ENCODE data around the gene RPS26. TPM values are rescaled to one million over a fixed set of nuclear protein-coding genes. Genes with fewer than 3 reads are reported as not detected.
A peak's percentile ranks its signal among the peaks of the same experiment; 100 is the strongest.
"Not testable (repeated sequence)": the region's sequence is repeated elsewhere in the genome, so short reads cannot be mapped to it uniquely, and the experiment has no call there.

RPS26 gene
- total RNA-seq, 1 donor, result 459 TPM

DNA sequence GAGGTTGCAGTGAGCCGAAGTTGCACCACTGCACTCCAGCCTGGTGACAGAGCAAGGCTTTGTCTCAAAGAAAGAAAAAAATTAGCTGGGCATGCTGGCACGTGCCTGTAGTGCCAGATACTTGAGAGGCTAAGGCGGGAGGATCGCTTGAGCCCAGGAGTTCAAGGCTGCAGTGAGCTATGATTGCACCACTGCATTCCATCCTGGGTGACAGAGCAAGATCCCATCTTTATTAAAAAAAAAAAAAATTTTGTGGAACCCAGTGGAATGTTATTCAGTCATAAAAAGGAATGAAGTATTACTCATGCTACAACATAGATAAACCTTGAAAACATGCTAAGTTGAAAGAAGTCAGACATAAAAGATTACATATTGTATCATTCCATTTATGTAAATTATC, 29.9 kb downstream of the RPS26 start:
- TF ChIP-seq, protein P1, sequence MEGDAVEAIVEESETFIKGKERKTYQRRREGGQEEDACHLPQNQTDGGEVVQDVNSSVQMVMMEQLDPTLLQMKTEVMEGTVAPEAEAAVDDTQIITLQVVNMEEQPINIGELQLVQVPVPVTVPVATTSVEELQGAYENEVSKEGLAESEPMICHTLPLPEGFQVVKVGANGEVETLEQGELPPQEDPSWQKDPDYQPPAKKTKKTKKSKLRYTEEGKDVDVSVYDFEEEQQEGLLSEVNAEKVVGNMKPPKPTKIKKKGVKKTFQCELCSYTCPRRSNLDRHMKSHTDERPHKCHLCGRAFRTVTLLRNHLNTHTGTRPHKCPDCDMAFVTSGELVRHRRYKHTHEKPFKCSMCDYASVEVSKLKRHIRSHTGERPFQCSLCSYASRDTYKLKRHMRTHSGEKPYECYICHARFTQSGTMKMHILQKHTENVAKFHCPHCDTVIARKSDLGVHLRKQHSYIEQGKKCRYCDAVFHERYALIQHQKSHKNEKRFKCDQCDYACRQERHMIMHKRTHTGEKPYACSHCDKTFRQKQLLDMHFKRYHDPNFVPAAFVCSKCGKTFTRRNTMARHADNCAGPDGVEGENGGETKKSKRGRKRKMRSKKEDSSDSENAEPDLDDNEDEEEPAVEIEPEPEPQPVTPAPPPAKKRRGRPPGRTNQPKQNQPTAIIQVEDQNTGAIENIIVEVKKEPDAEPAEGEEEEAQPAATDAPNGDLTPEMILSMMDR (IDR thresholded peaks at IDR 0.05; ENCODE audit: extremely low read depth, low read depth, low read length), result no peak
- no peak overlapping the region for H3K27ac ChIP-seq (ENCODE audit: low read depth, low read length)
- no peaks in the 10 kb centered on the region for H3K27me3 ChIP-seq (ENCODE audit: insufficient read depth, low read length)
- no peaks in the 10 kb centered on the region for H4K20me1 ChIP-seq (ENCODE audit: insufficient read depth, low read length)
- no peaks in the 10 kb centered on the region for H3K36me3 ChIP-seq (ENCODE audit: insufficient read depth, low read length)
- no peak for DNase-seq (ENCODE audit: insufficient read length, low spot score, missing footprints)
- no peaks in the 10 kb centered on the region for H3K9me3 ChIP-seq (ENCODE audit: low read depth, low read length)
- H3K4me3 ChIP-seq (ENCODE audit: insufficient read depth, low read length), result no peak overlapping the region
- no peaks in the 10 kb centered on the region for H3K79me2 ChIP-seq (ENCODE audit: insufficient read depth, low read length)
- H3K4me2 ChIP-seq (ENCODE audit: insufficient read depth, low read length), result no peak overlapping the region
- H3K4me1 ChIP-seq (ENCODE audit: insufficient read depth, low read length), result peaks cover 5% of the 10 kb centered on the region
- H2AFZ ChIP-seq (ENCODE audit: low read length), result no peak overlapping the region

DNA sequence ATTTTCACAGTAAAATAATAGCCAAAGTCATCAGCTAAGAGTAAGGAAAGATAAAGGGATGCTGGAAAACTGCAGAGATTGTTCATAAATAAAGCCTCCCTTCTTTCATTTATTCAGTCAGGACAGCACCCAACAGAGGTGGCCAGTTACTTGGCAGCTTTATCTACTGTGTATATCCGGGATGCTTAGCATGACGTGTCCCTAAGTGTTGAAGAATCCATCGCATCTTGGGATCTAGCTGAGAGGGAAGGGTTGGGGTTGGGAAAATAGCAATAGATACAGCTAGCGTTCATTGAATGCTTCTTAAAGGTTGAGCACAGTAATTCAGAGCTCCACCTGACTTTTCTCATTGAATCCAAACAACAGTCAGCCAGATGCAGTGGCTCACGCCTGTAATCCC, 32.7 kb downstream of the RPS26 start:
- no peaks in the 10 kb centered on the region for H4K20me1 ChIP-seq (ENCODE audit: insufficient read depth, low read length)
- no peaks in the 10 kb centered on the region for H3K27me3 ChIP-seq (ENCODE audit: insufficient read depth, low read length)
- no peak overlapping the region for H2AFZ ChIP-seq (ENCODE audit: low read length)
- H3K4me2 ChIP-seq (ENCODE audit: insufficient read depth, low read length), result no peak overlapping the region
- TF ChIP-seq, protein P1 (IDR thresholded peaks at IDR 0.05; ENCODE audit: extremely low read depth, low read depth, low read length), result no peak
- DNase-seq (ENCODE audit: insufficient read length, low spot score, missing footprints), result peak; percentile 66
- H3K9me3 ChIP-seq (ENCODE audit: low read depth, low read length), result no peaks in the 10 kb centered on the region
- no peak overlapping the region for H3K27ac ChIP-seq (ENCODE audit: low read depth, low read length)
- H3K4me3 ChIP-seq (ENCODE audit: insufficient read depth, low read length), result no peak overlapping the region
- H3K4me1 ChIP-seq (ENCODE audit: insufficient read depth, low read length), result peaks cover 6% of the 10 kb centered on the region
- no peaks in the 10 kb centered on the region for H3K36me3 ChIP-seq (ENCODE audit: insufficient read depth, low read length)
- H3K79me2 ChIP-seq (ENCODE audit: insufficient read depth, low read length), result no peaks in the 10 kb centered on the region

DNA sequence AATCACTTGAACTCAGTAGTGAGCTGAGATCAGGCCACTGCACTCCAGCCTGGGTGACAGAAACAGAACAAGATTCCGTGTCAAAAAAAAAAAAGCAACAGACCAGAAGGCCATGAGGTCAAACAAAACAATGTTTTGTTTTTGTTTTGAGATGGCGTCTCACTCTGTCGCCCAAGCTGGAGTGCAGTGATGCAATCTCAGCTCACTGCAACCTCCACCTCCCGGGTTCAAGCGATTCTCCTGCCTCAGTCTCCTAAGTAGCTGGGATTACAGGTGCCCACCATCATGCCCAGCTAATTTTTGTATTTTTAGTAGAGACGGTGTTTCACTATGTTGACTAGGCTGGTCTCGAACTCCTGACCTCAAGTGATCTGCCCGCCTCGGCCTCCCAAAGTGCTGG, 36.2 kb downstream of the RPS26 start:
- not testable (repeated sequence) for H4K20me1 ChIP-seq (ENCODE audit: insufficient read depth, low read length); H3K4me2 ChIP-seq (ENCODE audit: insufficient read depth, low read length); H3K4me1 ChIP-seq (ENCODE audit: insufficient read depth, low read length); H3K27ac ChIP-seq (ENCODE audit: low read depth, low read length); DNase-seq (ENCODE audit: insufficient read length, low spot score, missing footprints); H2AFZ ChIP-seq (ENCODE audit: low read length); H3K36me3 ChIP-seq (ENCODE audit: insufficient read depth, low read length); H3K79me2 ChIP-seq (ENCODE audit: insufficient read depth, low read length); H3K4me3 ChIP-seq (ENCODE audit: insufficient read depth, low read length); H3K9me3 ChIP-seq (ENCODE audit: low read depth, low read length)
- H3K27me3 ChIP-seq (ENCODE audit: insufficient read depth, low read length), result peaks cover 18% of the 10 kb centered on the region

DNA sequence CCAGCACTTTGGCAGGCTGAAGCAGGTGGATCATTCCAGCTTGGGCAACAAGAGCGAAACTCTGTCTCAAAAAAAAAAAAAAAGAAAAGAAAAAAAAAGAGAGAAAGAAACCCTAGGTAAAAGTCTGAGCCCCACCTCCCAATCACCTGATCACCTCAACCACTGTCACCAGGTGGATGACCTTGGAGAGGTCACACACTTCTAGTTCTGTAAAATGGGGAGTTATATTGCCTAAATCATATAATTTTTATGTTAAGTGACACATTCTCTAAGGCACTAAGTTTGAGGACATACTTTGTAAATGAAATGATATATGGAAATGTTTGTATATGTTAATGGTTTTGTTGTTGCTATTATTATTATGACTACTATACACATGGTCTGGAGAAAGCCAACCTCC, 36.7 kb downstream of the RPS26 start:
- peaks cover 21% of the 10 kb centered on the region for H3K27me3 ChIP-seq (ENCODE audit: insufficient read depth, low read length)
- H3K4me1 ChIP-seq (ENCODE audit: insufficient read depth, low read length), result peaks cover 9% of the 10 kb centered on the region
- H3K4me2 ChIP-seq (ENCODE audit: insufficient read depth, low read length), result peak overlapping the region; percentile 97
- no peak overlapping the region for H3K4me3 ChIP-seq (ENCODE audit: insufficient read depth, low read length)
- H3K27ac ChIP-seq (ENCODE audit: low read depth, low read length), result no peak overlapping the region
- no peak for DNase-seq (ENCODE audit: insufficient read length, low spot score, missing footprints)
- TF ChIP-seq, protein P1 (IDR thresholded peaks at IDR 0.05; ENCODE audit: extremely low read depth, low read depth, low read length), result no peak
- no peaks in the 10 kb centered on the region for H3K79me2 ChIP-seq (ENCODE audit: insufficient read depth, low read length)
- H4K20me1 ChIP-seq (ENCODE audit: insufficient read depth, low read length), result no peaks in the 10 kb centered on the region
- no peaks in the 10 kb centered on the region for H3K36me3 ChIP-seq (ENCODE audit: insufficient read depth, low read length)
- no peaks in the 10 kb centered on the region for H3K9me3 ChIP-seq (ENCODE audit: low read depth, low read length)
- H2AFZ ChIP-seq (ENCODE audit: low read length), result peak overlapping the region; percentile 96

All from osteoblast (primary cell).